Measurements from ENCODE around the gene ABL2. TPM values are rescaled to one million over a fixed set of nuclear protein-coding genes. Genes with fewer than 3 reads are reported as not detected.
"Not testable (repeated sequence)": the region's sequence is repeated elsewhere in the genome, so short reads cannot be mapped to it uniquely, and the experiment has no call there.

Gene ABL2
- total and polyA plus RNA-seq, 4 donors, result 11.4 to 22.9 (median 12.6) TPM

- Histone ChIP-seq H3K36me3 (ENCODE audit: control insufficient read depth, insufficient read depth, low read length) (no peaks in the 10 kb centered on the region), H3K27me3 (ENCODE audit: control insufficient read depth, insufficient read depth, low read length) (no peaks in the 10 kb centered on the region), H3K4me1 (ENCODE audit: control insufficient read depth, insufficient read depth, low read length) (no peaks in the 10 kb centered on the region), H3K27ac (ENCODE audit: low read depth, low read length) (no peak overlapping the region), H3K9me3 (ENCODE audit: control insufficient read depth, insufficient read depth, low read length) (no peaks in the 10 kb centered on the region), H3K4me3 (ENCODE audit: low read depth, low read length) (no peak overlapping the region)
- WGBS (ENCODE audit: insufficient coverage), result no CpG with 5 or more reads among the region's 1 CpG
- DNase-seq (ENCODE audit: low read depth in 4 of 6, low spot score in 6 of 6), result peak in 2 of 6 donors; percentile 45 to 77
Observed at GRCh38 chr1:179251675-179252074, 22.2 kb upstream of the ABL2 start.

- Histone ChIP-seq H3K4me1 (ENCODE audit: control insufficient read depth, insufficient read depth, low read length) (no peaks in the 10 kb centered on the region), H3K4me3 (ENCODE audit: low read depth, low read length) (no peak overlapping the region), H3K36me3 (ENCODE audit: control insufficient read depth, insufficient read depth, low read length) (no peaks in the 10 kb centered on the region), H3K9me3 (ENCODE audit: control insufficient read depth, insufficient read depth, low read length) (no peaks in the 10 kb centered on the region), H3K27ac (ENCODE audit: low read depth, low read length) (no peak overlapping the region), H3K27me3 (ENCODE audit: control insufficient read depth, insufficient read depth, low read length) (no peaks in the 10 kb centered on the region)
- DNase-seq (ENCODE audit: low read depth in 4 of 6, low spot score in 6 of 6), result no peak
- WGBS (ENCODE audit: insufficient coverage), result 92% methylated on average over 5 of the region's 9 CpGs
Observed at GRCh38 chr1:179247923-179248322, 18.4 kb upstream of the ABL2 start.

GRCh38 chr1:179245426-179245825, 15.9 kb upstream of the ABL2 start:
- not testable (repeated sequence) for H3K4me1 ChIP-seq (ENCODE audit: control insufficient read depth, insufficient read depth, low read length); H3K9me3 ChIP-seq (ENCODE audit: control insufficient read depth, insufficient read depth, low read length); DNase-seq (ENCODE audit: low read depth in 4 of 6, low spot score in 6 of 6); H3K27me3 ChIP-seq (ENCODE audit: control insufficient read depth, insufficient read depth, low read length); H3K4me3 ChIP-seq (ENCODE audit: low read depth, low read length); H3K27ac ChIP-seq (ENCODE audit: low read depth, low read length); H3K36me3 ChIP-seq (ENCODE audit: control insufficient read depth, insufficient read depth, low read length)
- WGBS (ENCODE audit: insufficient coverage), result 100% methylated on average over 1 of the region's 2 CpGs

- H3K4me3 ChIP-seq (ENCODE audit: low read depth, low read length), result no peak overlapping the region
- H3K9me3 ChIP-seq (ENCODE audit: control insufficient read depth, insufficient read depth, low read length), result no peaks in the 10 kb centered on the region
- no peaks in the 10 kb centered on the region for H3K27me3 ChIP-seq (ENCODE audit: control insufficient read depth, insufficient read depth, low read length)
- H3K27ac ChIP-seq (ENCODE audit: low read depth, low read length), result no peak overlapping the region
- peak in 2 of 6 donors; percentile 7 to 41 for DNase-seq (ENCODE audit: low read depth in 4 of 6, low spot score in 6 of 6)
- no peaks in the 10 kb centered on the region for H3K4me1 ChIP-seq (ENCODE audit: control insufficient read depth, insufficient read depth, low read length)
- 18% methylated on average over 1 of the region's 5 CpGs for WGBS (ENCODE audit: insufficient coverage)
- no peaks in the 10 kb centered on the region for H3K36me3 ChIP-seq (ENCODE audit: control insufficient read depth, insufficient read depth, low read length)
Observed at GRCh38 chr1:179241530-179242097, 12.1 kb upstream of the ABL2 start.

GRCh38 chr1:179237222-179237621, 7.7 kb upstream of the ABL2 start:
- no peaks in the 10 kb centered on the region for H3K36me3 ChIP-seq (ENCODE audit: control insufficient read depth, insufficient read depth, low read length)
- no peak overlapping the region for H3K4me3 ChIP-seq (ENCODE audit: low read depth, low read length)
- no peaks in the 10 kb centered on the region for H3K4me1 ChIP-seq (ENCODE audit: control insufficient read depth, insufficient read depth, low read length)
- H3K9me3 ChIP-seq (ENCODE audit: control insufficient read depth, insufficient read depth, low read length), result no peaks in the 10 kb centered on the region
- no CpG with 5 or more reads among the region's 4 CpGs for WGBS (ENCODE audit: insufficient coverage)
- DNase-seq (ENCODE audit: low read depth in 4 of 6, low spot score in 6 of 6), result no peak
- H3K27me3 ChIP-seq (ENCODE audit: control insufficient read depth, insufficient read depth, low read length), result no peaks in the 10 kb centered on the region
- H3K27ac ChIP-seq (ENCODE audit: low read depth, low read length), result no peak overlapping the region

- WGBS (ENCODE audit: insufficient coverage), result no CpG with 5 or more reads among the region's 1 CpG
- no peaks in the 10 kb centered on the region for H3K9me3 ChIP-seq (ENCODE audit: control insufficient read depth, insufficient read depth, low read length)
- no peaks in the 10 kb centered on the region for H3K27me3 ChIP-seq (ENCODE audit: control insufficient read depth, insufficient read depth, low read length)
- H3K4me3 ChIP-seq (ENCODE audit: low read depth, low read length), result no peak overlapping the region
- H3K36me3 ChIP-seq (ENCODE audit: control insufficient read depth, insufficient read depth, low read length), result no peaks in the 10 kb centered on the region
- no peaks in the 10 kb centered on the region for H3K4me1 ChIP-seq (ENCODE audit: control insufficient read depth, insufficient read depth, low read length)
- no peak for DNase-seq (ENCODE audit: low read depth in 4 of 6, low spot score in 6 of 6)
- no peak overlapping the region for H3K27ac ChIP-seq (ENCODE audit: low read depth, low read length)
Observed at GRCh38 chr1:179234863-179235262, 5.4 kb upstream of the ABL2 start.

GRCh38 chr1:179231923-179232322, 2.4 kb upstream of the ABL2 start:
- H3K27me3 ChIP-seq (ENCODE audit: control insufficient read depth, insufficient read depth, low read length), result no peaks in the 10 kb centered on the region
- no peaks in the 10 kb centered on the region for H3K36me3 ChIP-seq (ENCODE audit: control insufficient read depth, insufficient read depth, low read length)
- DNase-seq (ENCODE audit: low read depth in 4 of 6, low spot score in 6 of 6), result no peak
- peaks cover 3% of the 10 kb centered on the region for H3K4me1 ChIP-seq (ENCODE audit: control insufficient read depth, insufficient read depth, low read length)
- H3K27ac ChIP-seq (ENCODE audit: low read depth, low read length), result no peak overlapping the region
- H3K4me3 ChIP-seq (ENCODE audit: low read depth, low read length), result no peak overlapping the region
- no peaks in the 10 kb centered on the region for H3K9me3 ChIP-seq (ENCODE audit: control insufficient read depth, insufficient read depth, low read length)
- 98% methylated on average over 4 of the region's 4 CpGs for WGBS (ENCODE audit: insufficient coverage)

- Histone ChIP-seq H3K9me3 (ENCODE audit: control insufficient read depth, insufficient read depth, low read length) (no peaks in the 10 kb centered on the region), H3K36me3 (ENCODE audit: control insufficient read depth, insufficient read depth, low read length) (no peaks in the 10 kb centered on the region), H3K27me3 (ENCODE audit: control insufficient read depth, insufficient read depth, low read length) (no peaks in the 10 kb centered on the region), H3K27ac (ENCODE audit: low read depth, low read length) (no peak overlapping the region), H3K4me3 (ENCODE audit: low read depth, low read length) (no peak overlapping the region), H3K4me1 (ENCODE audit: control insufficient read depth, insufficient read depth, low read length) (peaks cover 3% of the 10 kb centered on the region)
- WGBS (ENCODE audit: insufficient coverage), result 86% methylated on average over 1 of the region's 3 CpGs
- DNase-seq (ENCODE audit: low read depth in 4 of 6, low spot score in 6 of 6), result no peak
Observed at GRCh38 chr1:179230721-179231120, 1.2 kb upstream of the ABL2 start.

GRCh38 chr1:179230251-179230650, 774 bp upstream of the ABL2 start:
- peaks cover 3% of the 10 kb centered on the region for H3K4me1 ChIP-seq (ENCODE audit: control insufficient read depth, insufficient read depth, low read length)
- H3K27me3 ChIP-seq (ENCODE audit: control insufficient read depth, insufficient read depth, low read length), result no peaks in the 10 kb centered on the region
- WGBS (ENCODE audit: insufficient coverage), result 43% methylated on average over 1 of the region's 5 CpGs
- no peaks in the 10 kb centered on the region for H3K36me3 ChIP-seq (ENCODE audit: control insufficient read depth, insufficient read depth, low read length)
- H3K27ac ChIP-seq (ENCODE audit: low read depth, low read length), result peak overlapping the region; percentile 54
- peak in 2 of 6 donors; percentile 30 to 57 for DNase-seq (ENCODE audit: low read depth in 4 of 6, low spot score in 6 of 6)
- H3K9me3 ChIP-seq (ENCODE audit: control insufficient read depth, insufficient read depth, low read length), result no peaks in the 10 kb centered on the region
- peak overlapping the region; percentile 70 for H3K4me3 ChIP-seq (ENCODE audit: low read depth, low read length)

GRCh38 chr1:179228783-179229213, 679 bp downstream of the ABL2 start:
- Histone ChIP-seq H3K36me3 (ENCODE audit: control insufficient read depth, insufficient read depth, low read length) (peaks cover 4% of the 10 kb centered on the region), H3K4me3 (ENCODE audit: low read depth, low read length) (peak overlapping the region; percentile 57), H3K9me3 (ENCODE audit: control insufficient read depth, insufficient read depth, low read length) (no peaks in the 10 kb centered on the region), H3K27me3 (ENCODE audit: control insufficient read depth, insufficient read depth, low read length) (no peaks in the 10 kb centered on the region), H3K4me1 (ENCODE audit: control insufficient read depth, insufficient read depth, low read length) (peaks cover 3% of the 10 kb centered on the region), H3K27ac (ENCODE audit: low read depth, low read length) (peak overlapping the region; percentile 54)
- 0% methylated on average over 2 of the region's 19 CpGs for WGBS (ENCODE audit: insufficient coverage)
- peak in 2 of 6 donors; percentile 72 to 74 for DNase-seq (ENCODE audit: low read depth in 4 of 6, low spot score in 6 of 6)

Measured in spinal cord (tissue), 10 donors.